ENCODE data around the gene FEZF2.

Gene FEZF2

GRCh38 chr3:62371720-62372591 lies 1.4 kb downstream of the FEZF2 start:
- FAIRE-seq (no peak), DNase-seq (ENCODE audit: insufficient read length) (no peak)
- no peak for TF ChIP-seq TAF1 (IDR thresholded peaks at IDR 0.05; ENCODE audit: borderline replicate concordance, low read depth, low read length)
- TF ChIP-seq POLR2AphosphoS5 (IDR thresholded peaks at IDR 0.05; ENCODE audit: low read depth, low read length), result no peak
- no peak for TF ChIP-seq POLR2A (IDR thresholded peaks at IDR 0.05; ENCODE audit: low read depth, low read length)

GRCh38 chr3:62370858-62371719 lies 2.3 kb downstream of the FEZF2 start:
- no peak for DNase-seq (ENCODE audit: insufficient read length)
- no peak for TF ChIP-seq TAF1 (IDR thresholded peaks at IDR 0.05; ENCODE audit: borderline replicate concordance, low read depth, low read length)
- TF ChIP-seq POLR2A (IDR thresholded peaks at IDR 0.05; ENCODE audit: low read depth, low read length), result no peak
- no peak for TF ChIP-seq POLR2AphosphoS5 (IDR thresholded peaks at IDR 0.05; ENCODE audit: low read depth, low read length)
- no peak for FAIRE-seq

DNA sequence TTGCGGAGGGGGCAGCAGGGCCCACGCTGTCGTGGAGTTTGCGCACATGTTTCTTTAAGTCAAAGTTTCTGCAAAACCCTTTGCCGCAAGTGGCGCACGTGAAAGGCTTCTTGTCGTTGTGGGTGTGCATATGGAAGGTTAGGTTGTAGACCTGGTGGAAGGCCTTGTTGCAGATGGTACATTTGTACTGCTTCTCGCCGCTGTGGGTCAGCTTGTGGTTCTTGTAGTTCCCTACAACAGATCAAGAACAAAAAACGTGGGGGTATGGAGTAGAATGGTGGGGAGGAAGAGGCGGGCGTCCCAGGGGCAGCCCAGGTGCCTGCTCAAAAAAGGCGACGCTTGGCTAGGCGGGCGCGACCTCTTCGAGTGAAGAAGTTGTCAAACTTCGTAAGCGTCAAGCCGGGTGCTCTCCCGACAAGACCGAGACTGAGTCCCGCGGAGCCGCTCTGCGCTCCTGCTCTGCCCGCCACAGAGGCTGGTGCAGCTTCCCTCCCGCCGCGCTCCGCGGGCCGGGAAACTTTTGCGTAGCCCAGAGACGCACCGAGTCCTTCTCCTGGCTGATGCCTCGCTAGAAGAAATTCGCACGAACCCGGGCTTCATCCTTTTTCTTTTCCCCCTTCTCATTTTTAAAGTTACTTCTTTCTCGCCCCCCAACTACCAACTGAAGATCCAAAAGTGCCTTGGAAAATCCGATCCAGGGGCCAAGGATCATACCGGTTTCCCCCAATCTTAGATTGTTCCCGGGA lies 3.1 kb downstream of the FEZF2 start:
- FAIRE-seq (no peak), DNase-seq (ENCODE audit: insufficient read length) (no peak)
- no peak for TF ChIP-seq POLR2A (IDR thresholded peaks at IDR 0.05; ENCODE audit: low read depth, low read length)
- TF ChIP-seq TAF1 (IDR thresholded peaks at IDR 0.05; ENCODE audit: borderline replicate concordance, low read depth, low read length), result no peak
- no peak for TF ChIP-seq POLR2AphosphoS5 (IDR thresholded peaks at IDR 0.05; ENCODE audit: low read depth, low read length)

- no peak for DNase-seq (ENCODE audit: insufficient read length)
- no peak for FAIRE-seq
- TF ChIP-seq TAF1 (IDR thresholded peaks at IDR 0.05; ENCODE audit: borderline replicate concordance, low read depth, low read length) (no peak), POLR2AphosphoS5 (IDR thresholded peaks at IDR 0.05; ENCODE audit: low read depth, low read length) (no peak), POLR2A (IDR thresholded peaks at IDR 0.05; ENCODE audit: low read depth, low read length) (no peak)
Observed at GRCh38 chr3:62369476-62369743, 3.9 kb downstream of the FEZF2 start.

GRCh38 chr3:62368705-62369475 lies 4.5 kb downstream of the FEZF2 start:
- DNase-seq (ENCODE audit: insufficient read length) (no peak), FAIRE-seq (no peak)
- TF ChIP-seq TAF1 (IDR thresholded peaks at IDR 0.05; ENCODE audit: borderline replicate concordance, low read depth, low read length), result no peak
- no peak for TF ChIP-seq POLR2A (IDR thresholded peaks at IDR 0.05; ENCODE audit: low read depth, low read length)
- TF ChIP-seq POLR2AphosphoS5 (IDR thresholded peaks at IDR 0.05; ENCODE audit: low read depth, low read length), result no peak

DNA sequence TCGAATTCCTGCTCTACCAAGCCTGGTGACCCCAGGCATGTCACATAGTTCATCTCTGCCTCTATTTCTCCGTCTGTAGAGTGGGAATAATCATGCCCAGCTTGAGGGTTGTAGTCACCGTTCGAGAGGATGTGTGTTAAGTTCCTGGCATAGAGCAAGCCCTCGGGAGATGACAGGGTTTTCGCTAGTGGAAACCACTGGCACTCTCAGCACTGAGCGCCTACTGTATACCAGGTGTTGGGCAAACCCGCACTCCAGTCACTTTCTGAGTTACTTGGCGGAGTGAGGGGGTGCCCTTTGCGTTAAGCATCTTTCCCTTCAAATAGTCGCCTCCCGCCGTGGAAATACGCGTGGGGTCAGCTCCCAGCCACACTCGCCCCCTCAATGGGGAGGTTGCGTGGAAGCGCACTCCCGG lies 5.1 kb downstream of the FEZF2 start:
- FAIRE-seq, result no peak
- TF ChIP-seq TAF1 (IDR thresholded peaks at IDR 0.05; ENCODE audit: borderline replicate concordance, low read depth, low read length) (no peak), POLR2A (IDR thresholded peaks at IDR 0.05; ENCODE audit: low read depth, low read length) (no peak), POLR2AphosphoS5 (IDR thresholded peaks at IDR 0.05; ENCODE audit: low read depth, low read length) (no peak)
- DNase-seq (ENCODE audit: insufficient read length), result no peak

DNA sequence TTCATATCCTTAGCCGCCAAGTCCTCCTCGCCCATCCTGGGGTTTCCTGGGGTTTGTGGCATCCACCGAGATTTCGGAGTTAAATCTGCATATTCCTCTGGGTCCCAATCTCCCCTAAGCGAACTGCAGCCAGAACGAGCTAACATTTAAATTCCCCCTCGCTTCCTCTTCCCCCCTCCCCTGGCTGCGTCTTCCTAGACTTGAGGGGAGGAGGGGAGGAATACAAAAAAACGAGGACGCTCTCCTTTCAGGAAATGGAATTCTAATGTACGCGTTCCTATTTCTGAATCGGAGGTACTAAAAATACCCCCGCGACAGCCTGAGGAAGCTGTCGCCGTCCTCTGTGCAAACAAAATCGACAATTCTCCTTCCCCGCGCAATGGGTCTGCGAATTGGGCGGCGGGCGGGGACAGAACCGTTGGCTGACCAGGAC lies 5.6 kb downstream of the FEZF2 start:
- DNase-seq (ENCODE audit: insufficient read length) (no peak), FAIRE-seq (no peak)
- TF ChIP-seq POLR2A (IDR thresholded peaks at IDR 0.05; ENCODE audit: low read depth, low read length) (no peak), POLR2AphosphoS5 (IDR thresholded peaks at IDR 0.05; ENCODE audit: low read depth, low read length) (no peak), TAF1 (IDR thresholded peaks at IDR 0.05; ENCODE audit: borderline replicate concordance, low read depth, low read length) (no peak)

DNA sequence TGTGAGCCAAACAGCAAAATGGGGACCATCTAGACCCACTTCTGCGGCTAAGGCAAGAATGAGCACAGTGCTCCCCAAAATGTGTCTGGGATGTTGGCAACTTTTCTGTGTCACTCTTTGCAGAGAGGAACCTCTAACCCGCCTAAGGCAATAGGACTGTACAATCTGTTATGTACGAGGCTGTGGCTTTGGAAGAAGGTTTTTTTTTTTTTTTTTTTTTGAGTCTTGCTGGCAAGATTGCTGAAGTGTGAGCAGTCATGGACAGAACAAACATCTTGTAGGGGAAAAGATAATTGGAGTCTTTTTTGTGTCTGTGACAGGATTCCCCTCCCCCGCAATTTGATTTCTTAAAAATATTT lies 7.2 kb downstream of the FEZF2 start:
- FAIRE-seq (no peak), DNase-seq (ENCODE audit: insufficient read length) (no peak)
- no peak for TF ChIP-seq POLR2AphosphoS5 (IDR thresholded peaks at IDR 0.05; ENCODE audit: low read depth, low read length)
- no peak for TF ChIP-seq TAF1 (IDR thresholded peaks at IDR 0.05; ENCODE audit: borderline replicate concordance, low read depth, low read length)
- TF ChIP-seq POLR2A (IDR thresholded peaks at IDR 0.05; ENCODE audit: low read depth, low read length), result no peak

GRCh38 chr3:62365391-62366125 lies 7.8 kb downstream of the FEZF2 start:
- TF ChIP-seq POLR2AphosphoS5 (IDR thresholded peaks at IDR 0.05; ENCODE audit: low read depth, low read length), result no peak
- TF ChIP-seq POLR2A (IDR thresholded peaks at IDR 0.05; ENCODE audit: low read depth, low read length), result no peak
- TF ChIP-seq TAF1 (IDR thresholded peaks at IDR 0.05; ENCODE audit: borderline replicate concordance, low read depth, low read length), result no peak
- DNase-seq (ENCODE audit: insufficient read length) (no peak), FAIRE-seq (no peak)

- FAIRE-seq (no peak), DNase-seq (ENCODE audit: insufficient read length) (no peak)
- TF ChIP-seq TAF1 (IDR thresholded peaks at IDR 0.05; ENCODE audit: borderline replicate concordance, low read depth, low read length) (no peak), POLR2AphosphoS5 (IDR thresholded peaks at IDR 0.05; ENCODE audit: low read depth, low read length) (no peak), POLR2A (IDR thresholded peaks at IDR 0.05; ENCODE audit: low read depth, low read length) (no peak)
Observed at GRCh38 chr3:62364191-62364590, 9.2 kb downstream of the FEZF2 start.
